Midbrain (tissue), 1 donor: Measurements from ENCODE around the gene PLA2G15.

Experiments used
- DNase-seq: peaks from one replicate; lab custom pipeline; 2025; lab: John Stamatoyannopoulos, UW

Gene PLA2G15

DNA sequence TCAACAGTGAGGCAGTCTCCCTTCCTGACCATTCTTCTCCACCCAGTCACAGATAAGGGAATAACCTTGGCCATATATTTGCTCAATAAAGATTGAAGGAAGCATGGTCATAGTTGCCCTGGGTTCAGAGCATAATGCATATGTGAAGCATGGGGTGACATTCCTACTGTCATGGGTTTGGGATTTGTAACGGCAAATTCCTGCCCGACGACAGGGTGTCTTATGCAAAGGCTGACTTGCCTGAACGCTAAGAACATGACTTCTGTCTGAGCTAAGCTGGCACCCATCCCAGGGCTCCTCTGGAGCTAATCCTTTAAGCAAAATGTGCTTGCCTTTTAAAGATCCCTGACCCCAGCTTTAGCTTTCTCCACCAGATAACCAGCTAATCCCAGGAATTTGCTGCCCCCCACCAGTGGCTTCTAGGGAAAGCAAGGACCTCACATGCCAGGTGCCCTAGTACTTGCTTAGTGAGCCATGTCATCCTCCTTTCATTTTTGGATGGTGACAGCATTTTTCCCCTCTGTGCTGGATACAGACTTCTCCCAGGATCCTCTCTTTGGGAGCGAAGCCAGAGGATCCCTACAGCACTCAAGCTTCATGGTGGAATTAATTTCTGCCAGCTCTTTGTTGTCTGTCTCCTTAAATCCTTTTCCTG lies 53.9 kb downstream of the PLA2G15 start:
- peak; percentile 7 for DNase-seq

DNA sequence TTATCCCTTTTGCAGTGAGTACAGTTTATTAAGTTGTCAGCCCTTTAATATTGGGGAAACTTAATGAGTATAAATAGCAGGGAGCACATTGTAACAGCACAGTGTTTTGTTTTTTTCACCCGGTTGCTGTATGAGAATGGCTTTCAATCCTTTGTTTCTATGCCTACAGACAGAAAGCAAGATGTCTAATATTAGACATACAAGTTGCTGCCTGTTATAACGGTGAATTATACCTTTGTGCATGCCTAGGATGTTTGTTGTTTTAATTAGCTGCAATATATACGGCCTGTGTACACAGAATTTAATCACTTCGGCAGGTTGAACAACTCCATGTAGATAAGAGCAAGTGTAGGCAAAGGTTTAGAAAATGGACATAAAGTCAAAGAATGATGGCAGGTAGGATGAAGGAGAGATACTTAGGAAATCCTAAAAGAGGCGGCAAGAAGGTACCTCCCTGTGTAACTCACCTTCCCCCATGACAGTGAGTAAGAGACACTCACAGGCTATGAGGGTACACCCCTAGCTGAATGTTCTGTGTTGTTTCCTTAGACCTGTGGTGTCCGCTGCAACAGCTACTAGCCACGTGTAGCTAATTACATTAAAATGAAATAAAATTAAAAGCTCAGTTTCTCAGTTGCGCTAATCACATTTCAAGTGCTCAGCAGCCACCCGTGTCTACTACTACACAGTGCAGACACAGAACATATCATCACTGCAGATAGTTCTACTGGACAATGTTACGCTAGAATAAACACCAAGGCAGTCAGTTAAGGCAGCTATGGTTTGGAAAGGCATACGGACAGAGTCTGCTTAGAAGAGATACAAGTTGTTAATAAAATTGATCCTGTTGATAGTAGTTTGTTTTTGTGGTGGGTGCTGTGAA lies 54.6 kb downstream of the PLA2G15 start:
- no peak for DNase-seq

DNA sequence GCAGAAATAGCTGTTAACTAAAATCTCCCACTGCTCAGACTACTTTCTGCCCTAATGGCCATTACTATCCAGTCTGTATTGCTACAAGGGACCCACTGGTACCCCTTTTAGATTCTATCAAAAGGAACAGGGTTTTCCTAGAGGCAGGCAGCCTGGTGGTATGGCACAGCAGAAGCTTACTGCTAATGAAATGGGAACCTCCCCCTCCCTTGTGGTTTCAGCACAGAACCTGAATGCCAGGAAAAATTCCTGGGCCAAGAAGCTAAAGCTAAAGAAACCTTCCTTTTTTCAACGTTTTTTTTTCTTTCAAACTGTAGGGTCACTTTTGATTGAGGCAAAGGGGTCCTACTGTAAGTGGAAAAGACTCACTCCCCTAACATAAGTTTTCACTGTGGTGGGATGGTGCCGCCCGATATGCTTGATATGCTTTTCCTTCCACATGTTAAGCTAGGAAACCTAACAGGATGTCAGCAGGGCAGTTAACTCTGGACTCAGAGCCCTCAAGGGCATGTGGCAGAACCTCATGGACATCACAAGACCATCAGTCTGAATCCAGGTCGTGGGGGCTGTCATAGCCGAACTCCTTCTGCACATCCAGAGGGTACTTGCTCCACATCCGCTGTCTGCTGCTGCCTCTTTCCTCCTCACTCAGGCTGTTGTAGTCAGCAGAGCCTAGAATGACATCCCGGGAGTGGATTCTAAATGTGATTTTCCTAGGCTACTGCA lies 55.7 kb downstream of the PLA2G15 start:
- DNase-seq = no peak

- no peak for DNase-seq
Observed at GRCh38 chr16:68306633-68307032, 61.5 kb downstream of the PLA2G15 start.

DNA sequence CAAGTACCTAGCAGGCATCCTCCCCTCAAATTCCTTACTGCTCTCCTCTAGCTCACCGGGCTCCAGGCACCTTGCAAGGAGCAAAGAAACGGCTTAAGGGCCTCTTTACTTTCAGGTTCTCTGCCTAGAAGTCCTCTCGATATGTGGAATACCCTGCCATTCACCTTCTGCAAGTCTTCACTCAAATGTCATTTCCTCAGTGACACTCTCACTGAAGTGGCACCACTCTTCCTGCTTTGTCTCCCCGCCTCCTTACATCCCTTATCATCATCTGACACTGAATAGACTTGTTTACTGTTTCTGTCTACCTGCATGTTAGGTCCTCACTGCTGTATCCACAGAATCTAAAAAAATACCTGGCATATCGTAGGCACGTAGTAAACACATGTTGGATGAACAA lies 64.6 kb downstream of the PLA2G15 start:
- no peak for DNase-seq

DNA sequence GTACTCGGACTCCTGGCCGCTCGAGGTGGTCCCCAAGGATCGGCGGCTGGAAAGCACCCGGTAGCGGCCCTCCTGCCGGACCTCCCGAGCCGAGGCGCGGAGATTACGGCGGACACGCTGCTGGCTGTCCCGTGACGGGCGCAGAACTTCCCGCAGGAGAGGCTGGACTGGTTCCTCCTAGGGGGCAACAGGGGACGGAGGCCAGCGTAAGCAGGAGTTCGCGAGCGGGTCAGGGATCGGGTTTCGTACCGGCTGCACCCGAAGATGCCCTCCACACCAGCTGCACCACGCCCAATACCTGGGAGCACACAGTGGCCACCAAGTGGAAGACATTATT lies 65.2 kb downstream of the PLA2G15 start:
- no peak for DNase-seq
